Thymus (tissue), 11 donors: ENCODE measurements around the gene APBA1. TPM values are rescaled to one million over a fixed set of nuclear protein-coding genes. Genes with fewer than 3 reads are reported as not detected.

Experiments
- DNase-seq, 9 donors: peaks; one replicate each; pipeline ENCODE4 v3.0.0-alpha.2; 2013; ENCODE audit warnings: low spot score in 9 of 9, low read depth in 6 of 9, missing footprints in 1 of 9
- H3K27ac ChIP-seq, 2 donors: one replicate each; pipeline ENCODE4 v1.5.1; 2013; ENCODE audit warnings: control low read depth in 1 of 2, low read depth in 1 of 2, low read length in 1 of 2, mild to moderate bottlenecking in 1 of 2, moderate library complexity in 1 of 2
- H3K27me3 ChIP-seq, 2 donors: one replicate each; pipeline ENCODE4 v1.5.1; 2013; ENCODE audit warnings: low read length in 1 of 2; ENCODE audit not compliant: control insufficient read depth in 2 of 2, insufficient read depth in 1 of 2
- H3K36me3 ChIP-seq, 2 donors: one replicate each; pipeline ENCODE4 v1.5.1; 2013; ENCODE audit warnings: low read length in 1 of 2, mild to moderate bottlenecking in 1 of 2, moderate library complexity in 1 of 2; ENCODE audit not compliant: control insufficient read depth in 2 of 2, insufficient read depth in 2 of 2
- H3K4me1 ChIP-seq, 2 donors: one replicate each; pipeline ENCODE4 v1.5.1; 2013; ENCODE audit warnings: low read length in 2 of 2; ENCODE audit not compliant: control insufficient read depth in 2 of 2, insufficient read depth in 2 of 2
- H3K4me3 ChIP-seq, 2 donors: one replicate each; pipeline ENCODE4 v1.5.1; 2013; ENCODE audit warnings: low read length in 2 of 2, control low read depth in 1 of 2, mild to moderate bottlenecking in 1 of 2
- H3K9me3 ChIP-seq, 2 donors: one replicate each; pipeline ENCODE4 v1.5.1; 2013; ENCODE audit warnings: low read length in 1 of 2, mild to moderate bottlenecking in 1 of 2; ENCODE audit not compliant: control insufficient read depth in 2 of 2, insufficient read depth in 1 of 2
- WGBS: extraction: QIAGEN DNeasy Blood & Tissue Kit; methylation state at CpG from one replicate; pipeline ENCODE4 v1.1.7; 2013; 5-methylcytosine and 5-hydroxymethylcytosine counted together
- polyA plus RNA-seq: library from polyadenylated mRNA; stranded (reverse); fragments of 200-250 nt; gene quantifications from one replicate; pipeline ENCODE4 v1.2.3, GENCODE V29; 2013
- total RNA-seq: library from RNA; stranded (reverse); fragments of 120-200 nt; gene quantifications from one replicate; pipeline ENCODE4 v1.2.4, GENCODE V29; 2013
- donor health status: healthy.

The APBA1 gene
- total and polyA plus RNA-seq, 2 donors: 0.80 to 0.90 TPM

DNA sequence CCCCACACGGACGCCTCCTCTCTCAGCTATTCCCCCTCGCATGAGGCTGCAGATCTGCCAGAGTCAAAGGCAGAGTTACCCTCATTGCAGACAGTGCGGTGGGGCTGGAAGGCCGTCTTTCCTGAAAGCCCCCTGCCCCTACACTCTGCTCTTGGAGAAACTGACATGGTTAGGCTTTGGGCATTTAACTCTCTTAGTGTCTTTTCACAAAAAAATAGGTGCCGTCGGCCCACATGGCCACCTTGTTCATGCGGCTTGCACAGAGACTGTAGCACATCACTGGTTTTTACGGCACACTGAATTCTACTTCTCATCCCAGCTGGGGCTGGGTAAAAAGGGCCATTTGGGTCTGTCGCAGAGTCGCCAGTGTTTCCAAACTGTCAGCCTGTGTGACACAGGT is 239.5 kb downstream of the APBA1 start:
- 90% methylated on average over 11 of the region's 11 CpGs for WGBS
- H3K4me1 ChIP-seq: no peaks in the 10 kb centered on the region
- H3K9me3 ChIP-seq: no peaks in the 10 kb centered on the region
- no peaks in the 10 kb centered on the region for H3K27me3 ChIP-seq
- H3K4me3 ChIP-seq: no peak overlapping the region
- no peak overlapping the region for H3K27ac ChIP-seq
- H3K36me3 ChIP-seq: no peaks in the 10 kb centered on the region
- no peak for DNase-seq

- Histone ChIP-seq H3K27ac (no peak overlapping the region), H3K9me3 (no peaks in the 10 kb centered on the region), H3K36me3 (no peaks in the 10 kb centered on the region), H3K4me1 (no peaks in the 10 kb centered on the region), H3K4me3 (no peak overlapping the region), H3K27me3 (no peaks in the 10 kb centered on the region)
- no peak for DNase-seq
- WGBS: 93% methylated on average over 1 of the region's 1 CpG
These were observed 240.4 kb downstream of the APBA1 start for GRCh38 chr9:69431777-69432176.

DNA sequence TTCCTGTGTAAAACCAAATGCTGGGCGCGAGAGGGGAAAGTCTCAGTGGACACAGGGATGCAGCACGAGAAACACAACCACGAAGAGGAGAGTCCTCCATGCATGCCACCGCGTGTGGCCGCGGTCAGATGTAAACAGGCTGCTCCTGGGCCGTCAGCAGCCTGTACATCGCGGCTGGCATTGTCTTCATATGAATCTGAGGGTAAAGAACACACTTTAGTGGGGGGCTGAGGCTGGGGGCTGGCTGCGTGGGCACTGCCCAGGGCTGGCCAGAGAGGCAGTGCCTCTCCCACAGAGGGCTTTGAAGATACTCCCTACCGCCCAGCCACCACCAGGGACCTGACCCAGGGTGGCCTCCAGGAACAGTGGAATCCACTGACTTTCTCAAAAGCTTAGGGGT is 241.0 kb downstream of the APBA1 start:
- H3K4me1 ChIP-seq: no peaks in the 10 kb centered on the region
- H3K9me3 ChIP-seq: no peaks in the 10 kb centered on the region
- H3K36me3 ChIP-seq: no peaks in the 10 kb centered on the region
- H3K27ac ChIP-seq: no peak overlapping the region
- H3K4me3 ChIP-seq: no peak overlapping the region
- DNase-seq: no peak
- 96% methylated on average over 13 of the region's 13 CpGs for WGBS
- no peaks in the 10 kb centered on the region for H3K27me3 ChIP-seq

DNA sequence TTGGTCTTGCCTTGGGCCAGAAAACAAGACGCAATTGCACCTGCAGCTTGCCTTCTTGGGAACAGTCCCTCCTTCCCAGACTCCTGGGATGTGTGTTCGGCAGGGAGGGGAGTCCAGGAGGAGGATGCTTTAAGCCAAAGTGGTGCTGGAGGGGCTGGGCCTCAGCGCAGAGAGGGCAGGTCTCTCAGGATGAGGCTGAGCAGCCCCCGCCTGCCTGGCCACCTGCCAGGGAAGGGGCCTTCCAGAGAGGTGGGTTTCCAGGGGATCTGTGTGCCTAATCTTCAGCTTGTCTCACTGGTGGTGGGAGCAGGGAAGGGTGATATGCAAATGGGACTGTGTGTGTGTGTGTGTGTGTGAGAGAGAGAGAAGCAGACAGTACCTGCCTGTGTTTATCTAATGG is 242.0 kb downstream of the APBA1 start:
- Histone ChIP-seq H3K27ac (no peak overlapping the region), H3K36me3 (no peaks in the 10 kb centered on the region), H3K27me3 (no peaks in the 10 kb centered on the region), H3K9me3 (no peaks in the 10 kb centered on the region), H3K4me3 (no peak overlapping the region), H3K4me1 (no peaks in the 10 kb centered on the region)
- WGBS: 95% methylated on average over 4 of the region's 4 CpGs
- no peak for DNase-seq

DNA sequence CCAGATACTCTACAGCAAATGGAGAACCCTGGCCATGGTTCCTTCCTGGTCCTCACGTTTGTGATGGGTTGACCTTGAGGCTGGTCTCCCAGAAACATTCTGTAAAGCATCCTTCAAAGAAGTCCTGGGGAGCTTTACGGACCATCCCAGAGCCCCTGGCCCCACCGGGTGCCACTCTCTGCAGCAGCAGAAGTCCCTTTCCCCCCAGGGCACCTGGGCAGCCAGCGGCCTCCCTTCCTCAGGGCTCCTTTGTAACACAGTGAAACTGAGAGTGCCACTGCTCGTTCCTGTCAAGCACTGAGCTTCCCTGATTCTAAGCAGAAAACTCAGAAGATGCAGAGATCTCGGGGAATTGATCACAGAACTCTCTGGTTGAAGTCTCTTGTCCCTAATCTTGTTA is 242.9 kb downstream of the APBA1 start:
- WGBS: 89% methylated on average over 6 of the region's 6 CpGs

GRCh38 chr9:69428017-69428785 is 244.0 kb downstream of the APBA1 start:
- Histone ChIP-seq H3K36me3 (no peaks in the 10 kb centered on the region), H3K27ac (no peak overlapping the region), H3K4me3 (no peak overlapping the region), H3K9me3 (no peaks in the 10 kb centered on the region), H3K27me3 (no peaks in the 10 kb centered on the region), H3K4me1 (no peaks in the 10 kb centered on the region)
- no peak for DNase-seq
- WGBS: 91% methylated on average over 15 of the region's 15 CpGs

More for the DNA sequence above, 242.9 kb downstream of the APBA1 start:
- Histone ChIP-seq H3K27me3 (no peaks in the 10 kb centered on the region), H3K27ac (no peak overlapping the region), H3K4me1 (no peaks in the 10 kb centered on the region), H3K4me3 (no peak overlapping the region), H3K36me3 (no peaks in the 10 kb centered on the region), H3K9me3 (no peaks in the 10 kb centered on the region)
- no peak for DNase-seq

DNA sequence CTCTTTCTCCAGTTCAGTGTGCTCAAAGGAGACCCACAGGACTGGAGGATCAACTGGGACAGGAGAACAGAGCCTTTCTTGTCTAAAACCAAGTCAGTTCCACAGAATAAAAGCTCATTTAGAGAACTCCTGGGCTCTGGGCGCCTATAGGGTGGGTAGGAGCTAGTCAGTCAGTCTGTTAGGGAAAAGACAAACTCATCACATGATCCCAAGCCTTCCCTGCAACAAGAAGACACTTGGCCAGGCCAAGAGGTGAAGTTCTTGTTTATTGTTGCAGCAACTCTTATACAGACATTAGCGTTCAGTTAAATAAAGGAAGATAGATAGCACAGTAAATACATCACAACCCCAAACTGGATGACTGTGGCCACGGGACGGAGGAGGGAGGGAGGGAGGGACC is 244.9 kb downstream of the APBA1 start:
- DNase-seq: no peak
- Histone ChIP-seq H3K27ac (no peak overlapping the region), H3K4me3 (no peak overlapping the region), H3K27me3 (no peaks in the 10 kb centered on the region), H3K9me3 (no peaks in the 10 kb centered on the region), H3K4me1 (no peaks in the 10 kb centered on the region), H3K36me3 (no peaks in the 10 kb centered on the region)
- 94% methylated on average over 4 of the region's 4 CpGs for WGBS

- 95% methylated on average over 17 of the region's 17 CpGs for WGBS
- H3K36me3 ChIP-seq: no peaks in the 10 kb centered on the region
- no peaks in the 10 kb centered on the region for H3K9me3 ChIP-seq
- H3K4me1 ChIP-seq: no peaks in the 10 kb centered on the region
- no peaks in the 10 kb centered on the region for H3K27me3 ChIP-seq
- no peak overlapping the region for H3K4me3 ChIP-seq
- no peak overlapping the region for H3K27ac ChIP-seq
- DNase-seq: no peak
These were observed 246.9 kb downstream of the APBA1 start for GRCh38 chr9:69425136-69425801.

DNA sequence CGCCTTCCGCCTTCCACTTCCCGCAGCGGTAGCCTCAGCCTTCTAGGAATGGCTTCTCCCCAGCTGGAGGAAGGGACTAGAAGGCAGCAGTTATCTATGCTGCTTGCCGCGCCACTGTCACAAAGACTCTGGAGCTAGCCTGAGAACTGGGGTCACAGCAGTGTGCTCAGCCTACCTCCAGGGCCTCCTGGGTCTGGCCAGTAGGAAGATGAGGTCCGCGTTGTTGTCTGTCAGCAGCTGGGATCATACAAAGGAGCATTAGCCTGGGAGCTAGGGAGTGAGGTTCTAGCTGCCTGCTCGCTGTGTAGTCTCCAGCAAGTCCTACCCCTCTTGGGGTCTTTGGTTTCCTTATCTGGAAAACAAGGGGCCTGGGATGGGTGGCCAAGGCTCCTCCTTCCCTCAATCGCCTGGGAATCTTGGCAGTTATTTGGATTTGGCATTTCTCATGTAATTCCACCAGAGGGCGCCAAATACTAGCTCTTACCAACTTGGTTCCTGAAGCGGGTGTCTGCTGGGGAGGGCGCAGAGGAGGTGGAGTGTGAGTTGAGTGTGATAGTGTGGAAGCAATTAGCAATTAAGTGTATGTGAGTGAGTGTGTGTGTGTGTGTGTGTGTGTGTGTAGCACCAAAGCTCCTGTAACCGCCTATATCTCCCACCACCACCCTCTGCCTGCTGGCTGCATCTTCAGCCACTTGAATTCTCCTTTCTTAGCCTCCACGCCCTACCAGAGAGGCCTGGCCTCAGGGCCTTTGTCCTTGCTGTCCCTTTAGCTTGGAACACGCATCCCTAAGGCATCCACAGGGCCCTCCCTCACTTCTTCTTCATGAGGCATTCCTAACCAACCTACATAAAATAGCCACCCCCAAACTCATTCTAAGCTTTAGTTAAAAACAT is 250.0 kb downstream of the APBA1 start:
- Histone ChIP-seq H3K36me3 (no peaks in the 10 kb centered on the region), H3K9me3 (no peaks in the 10 kb centered on the region), H3K27me3 (no peaks in the 10 kb centered on the region), H3K27ac (no peak overlapping the region), H3K4me1 (no peaks in the 10 kb centered on the region), H3K4me3 (no peak overlapping the region)
- 66% methylated on average over 16 of the region's 16 CpGs for WGBS
- DNase-seq: peak; percentile 13 to 68 (median 38)
